Hepatocyte (in vitro differentiated cells): ENCODE measurements around the gene UCP2. TPM values are rescaled to one million over a fixed set of nuclear protein-coding genes. Genes with fewer than 3 reads are reported as not detected.

Experiments
- DNase-seq: peaks from one replicate; pipeline ENCODE4 v3.0.0-alpha.2; 2016; ENCODE audit warnings: low spot score
- H2AFZ ChIP-seq: fragments of 200-600 bp; sonication (generic); 2 replicates; pipeline ENCODE4 v1.6.0; 2016; ENCODE audit warnings: antibody characterized with exemption, mild to moderate bottlenecking
- H3K27ac ChIP-seq: fragments of 200-600 bp; sonication (generic); 2 replicates; pipeline ENCODE4 v1.5.1; 2016; ENCODE audit warnings: mild to moderate bottlenecking
- H3K27me3 ChIP-seq: fragments of 200-600 bp; sonication (generic); 2 replicates; pipeline ENCODE4 v1.6.1; 2016
- H3K36me3 ChIP-seq: fragments of 200-600 bp; sonication (generic); replicated peaks from 2 replicates; pipeline ENCODE4 v1.5.1; 2016; ENCODE audit warnings: low read depth; ENCODE audit not compliant: insufficient read depth
- H3K4me1 ChIP-seq: fragments of 200-600 bp; sonication (generic); 2 replicates; pipeline ENCODE4 v1.5.1; 2016; ENCODE audit warnings: mild to moderate bottlenecking, moderate library complexity; ENCODE audit not compliant: insufficient read depth
- H3K4me2 ChIP-seq: fragments of 200-600 bp; sonication (generic); 2 replicates; pipeline ENCODE4 v1.6.0; 2016
- H3K4me3 ChIP-seq: fragments of 200-600 bp; sonication (generic); 2 replicates; pipeline ENCODE4 v1.5.1; 2016; ENCODE audit warnings: mild to moderate bottlenecking
- H3K79me2 ChIP-seq: fragments of 200-600 bp; sonication (generic); 2 replicates; pipeline ENCODE4 v1.6.0; 2017; ENCODE audit warnings: mild to moderate bottlenecking
- H3K9me2 ChIP-seq: fragments of 200-600 bp; sonication (generic); replicated peaks from 2 replicates; pipeline ENCODE4 v1.6.0; 2017; ENCODE audit warnings: mild to moderate bottlenecking; ENCODE audit not compliant: insufficient read depth
- H3K9me3 ChIP-seq: fragments of 200-600 bp; sonication (generic); 2 replicates; pipeline ENCODE4 v1.5.1; 2016; ENCODE audit warnings: low read depth, mild to moderate bottlenecking
- H4K20me1 ChIP-seq: fragments of 200-600 bp; sonication (generic); 2 replicates; pipeline ENCODE4 v1.6.0; 2016; ENCODE audit warnings: mild to moderate bottlenecking; ENCODE audit not compliant: insufficient read depth, poor library complexity, severe bottlenecking
- CTCF ChIP-seq: fragments of 200-600 bp; sonication (generic); IDR thresholded peaks from 2 replicates; pipeline ENCODE4 v1.5.1; 2016; ENCODE audit warnings: antibody characterized with exemption, mild to moderate bottlenecking; ENCODE audit not compliant: poor library complexity
- EZH2 ChIP-seq: fragments of 200-600 bp; sonication (generic); IDR thresholded peaks from 2 replicates; pipeline ENCODE4 v1.6.1; 2016; ENCODE audit warnings: antibody characterized with exemption, mild to moderate bottlenecking, borderline replicate concordance
- EZH2phosphoT487 ChIP-seq: fragments of 200-600 bp; sonication (generic); IDR thresholded peaks from one replicate; pipeline ENCODE4 v1.6.1; 2018; ENCODE audit warnings: antibody characterized with exemption, mild to moderate bottlenecking, low read depth, moderate library complexity; ENCODE audit not compliant: unreplicated experiment, severe bottlenecking
- WGBS: methylation state at CpG from one replicate; pipeline ENCODE4 v1.1.6; 2016; ENCODE audit warnings: low lambda C conversion rate; ENCODE audit errors: missing lambda C conversion rate; 5-methylcytosine and 5-hydroxymethylcytosine counted together
- polyA plus RNA-seq: library from polyadenylated mRNA; unstranded; fragments of >200 nt; fragmentation: Nextera tagmentation; extraction: Ambion mirVana; gene quantifications from 2 replicates; pipeline ENCODE4 v1.2.1, GENCODE V29; 2016
- total RNA-seq: library from RNA; depleted of rRNA; stranded (reverse); fragments of >200 nt; gene quantifications from 2 replicates; pipeline ENCODE4 v1.2.3, GENCODE V29; 2014

The UCP2 gene
- total and polyA plus RNA-seq, 2 experiments from 2014 or later, result 8.0 to 34.9 TPM

GRCh38 chr11:73962101-73962705 lies 20.4 kb downstream of the UCP2 start:
- Histone ChIP-seq H3K27ac (no peak overlapping the region), H3K79me2 (no peaks in the 10 kb centered on the region), H3K9me3 (no peaks in the 10 kb centered on the region), H3K4me3 (no peak overlapping the region), H3K4me2 (no peak overlapping the region), H2AFZ (no peak overlapping the region), H3K4me1 (no peaks in the 10 kb centered on the region), H4K20me1 (no peaks in the 10 kb centered on the region), H3K27me3 (no peaks in the 10 kb centered on the region), H3K9me2 (no peaks in the 10 kb centered on the region), H3K36me3 (no peaks in the 10 kb centered on the region)
- no peak for TF ChIP-seq CTCF
- TF ChIP-seq EZH2, result no peak
- TF ChIP-seq EZH2phosphoT487, result no peak
- 71% methylated on average over 5 of the region's 7 CpGs for WGBS
- DNase-seq, result no peak

GRCh38 chr11:73961321-73961720 lies 21.3 kb downstream of the UCP2 start:
- no peaks in the 10 kb centered on the region for H4K20me1 ChIP-seq
- no peaks in the 10 kb centered on the region for H3K4me1 ChIP-seq
- WGBS, result 78% methylated on average over 4 of the region's 4 CpGs
- no peaks in the 10 kb centered on the region for H3K27me3 ChIP-seq
- no peak overlapping the region for H3K4me3 ChIP-seq
- H3K4me2 ChIP-seq, result no peak overlapping the region
- no peaks in the 10 kb centered on the region for H3K79me2 ChIP-seq
- H3K9me2 ChIP-seq, result no peaks in the 10 kb centered on the region
- TF ChIP-seq EZH2phosphoT487, result no peak
- no peak for TF ChIP-seq EZH2
- no peak for TF ChIP-seq CTCF
- H3K27ac ChIP-seq, result no peak overlapping the region
- no peak for DNase-seq
- H3K36me3 ChIP-seq, result no peaks in the 10 kb centered on the region
- H3K9me3 ChIP-seq, result no peaks in the 10 kb centered on the region
- H2AFZ ChIP-seq, result no peak overlapping the region

- no peaks in the 10 kb centered on the region for H3K79me2 ChIP-seq
- no peaks in the 10 kb centered on the region for H3K36me3 ChIP-seq
- no peaks in the 10 kb centered on the region for H3K9me2 ChIP-seq
- H3K4me3 ChIP-seq, result no peak overlapping the region
- no peaks in the 10 kb centered on the region for H4K20me1 ChIP-seq
- 86% methylated on average over 18 of the region's 18 CpGs for WGBS
- H3K27me3 ChIP-seq, result no peaks in the 10 kb centered on the region
- TF ChIP-seq CTCF, result no peak
- no peak for DNase-seq
- no peak overlapping the region for H3K4me2 ChIP-seq
- no peaks in the 10 kb centered on the region for H3K9me3 ChIP-seq
- no peaks in the 10 kb centered on the region for H3K4me1 ChIP-seq
- H3K27ac ChIP-seq, result no peak overlapping the region
- H2AFZ ChIP-seq, result no peak overlapping the region
Observed at GRCh38 chr11:73958521-73959141, 24.0 kb downstream of the UCP2 start.
